HepG2 (cell line): ENCODE data around the gene TMEM143. TPM values are rescaled to one million over a fixed set of nuclear protein-coding genes. Genes with fewer than 3 reads are reported as not detected.

Experiments used
- ARID3A ChIP-seq: IDR thresholded peaks from 2 replicates; pipeline ENCODE4 v1.6.1; 2012; ENCODE audit warnings: low read depth, low read length, improper control_type of control experiment
- CREB1 ChIP-seq, 2 experiments: fragments of 450-650 bp in 1 of 2; IDR thresholded peaks; 2 replicates each; pipeline ENCODE4 v1.6.1; 2016 to 2017; ENCODE audit warnings: control low read depth in 1 of 2, mild to moderate bottlenecking in 1 of 2, missing compliant biosample characterization in 1 of 2, missing genetic modification characterization in 1 of 2
- CTCF ChIP-seq: sonication (generic); formaldehyde crosslinking; IDR thresholded peaks from 2 replicates; pipeline ENCODE4 v1.5.0; 2020; ENCODE audit warnings: mild to moderate bottlenecking, missing genetic modification reagents, moderate library complexity
- HDAC1 ChIP-seq: sonication (generic); formaldehyde crosslinking; IDR thresholded peaks from 2 replicates; pipeline ENCODE4 v1.5.1; 2020; ENCODE audit warnings: mild to moderate bottlenecking, missing genetic modification reagents
- KLF16 ChIP-seq, 2 experiments: sonication (generic) in 1 of 2; formaldehyde crosslinking in 1 of 2; IDR thresholded peaks; 2 replicates each; pipeline versions ENCODE4 v1.6.1 to v1.8.0; 2016 to 2023; ENCODE audit warnings: missing genetic modification reagents in 2 of 2, missing compliant biosample characterization in 1 of 2
- MXI1 ChIP-seq: IDR thresholded peaks from 3 replicates; pipeline ENCODE4 v1.6.1; 2012; ENCODE audit warnings: low read depth, low read length, inconsistent platforms, borderline replicate concordance
- PHF21A ChIP-seq: sonication (generic); formaldehyde crosslinking; IDR thresholded peaks from 2 replicates; pipeline ENCODE4 v1.5.0; 2020; ENCODE audit warnings: mild to moderate bottlenecking, missing genetic modification reagents
- SOX6 ChIP-seq, 2 experiments: fragments of 450-650 bp in 1 of 2; sonication (generic) in 1 of 2; formaldehyde crosslinking in 1 of 2; IDR thresholded peaks; 2 replicates each; pipeline versions ENCODE4 v1.4.0 to v1.6.1; 2017 to 2020; ENCODE audit warnings: antibody characterized with exemption in 1 of 2, mild to moderate bottlenecking in 1 of 2, missing genetic modification reagents in 1 of 2
- ZFP91 ChIP-seq: sonication (generic); formaldehyde crosslinking; IDR thresholded peaks from 2 replicates; pipeline ENCODE4 v1.9.0; 2022; ENCODE audit warnings: missing genetic modification reagents, mild to moderate bottlenecking, borderline replicate concordance
- ZHX1 ChIP-seq: sonication (generic); formaldehyde crosslinking; IDR thresholded peaks from 2 replicates; pipeline ENCODE4 v1.8.1; 2022; ENCODE audit warnings: low read depth, mild to moderate bottlenecking, missing genetic modification reagents
- ZNF484 ChIP-seq: sonication (generic); formaldehyde crosslinking; IDR thresholded peaks from 2 replicates; pipeline ENCODE4 v1.5.1; 2020; ENCODE audit warnings: mild to moderate bottlenecking, low read depth, missing genetic modification reagents, borderline replicate concordance
- ZNF609 ChIP-seq: sonication (generic); formaldehyde crosslinking; IDR thresholded peaks from 2 replicates; pipeline ENCODE4 v1.4.0; 2020; ENCODE audit warnings: mild to moderate bottlenecking, missing genetic modification reagents, borderline replicate concordance
- polyA plus RNA-seq, 8 experiments: library from polyadenylated mRNA; depleted of rRNA in 3 of 8; stranded (reverse) in 7 of 8; unstranded in 1 of 8; fragments of >200 nt; fragmentation: Illumina TruSeq in 4 of 8; extraction: Trizol in 4 of 8; gene quantifications; 2 replicates each; pipeline versions ENCODE4 v1.2.1 to v1.2.3, GENCODE V29; 2011 to 2016; ENCODE audit warnings: low read depth in 4 of 8, missing spikeins in 1 of 8, mixed read lengths in 1 of 8; ENCODE audit not compliant: insufficient read depth in 1 of 8
- total RNA-seq, 5 experiments: library from RNA; depleted of rRNA; stranded (reverse); fragments of >200 nt; fragmentation: Illumina TruSeq; extraction: Trizol; gene quantifications; 2 replicates each; pipeline ENCODE4 v1.2.3, GENCODE V29; 2016; ENCODE audit warnings: low read depth in 1 of 5

TMEM143 gene
- total and polyA plus RNA-seq, 2 of the 13 experiments (the other 11 are each of a cell fraction or from before 2014, with no cell fraction given), result 7.7 to 11.3 TPM

DNA sequence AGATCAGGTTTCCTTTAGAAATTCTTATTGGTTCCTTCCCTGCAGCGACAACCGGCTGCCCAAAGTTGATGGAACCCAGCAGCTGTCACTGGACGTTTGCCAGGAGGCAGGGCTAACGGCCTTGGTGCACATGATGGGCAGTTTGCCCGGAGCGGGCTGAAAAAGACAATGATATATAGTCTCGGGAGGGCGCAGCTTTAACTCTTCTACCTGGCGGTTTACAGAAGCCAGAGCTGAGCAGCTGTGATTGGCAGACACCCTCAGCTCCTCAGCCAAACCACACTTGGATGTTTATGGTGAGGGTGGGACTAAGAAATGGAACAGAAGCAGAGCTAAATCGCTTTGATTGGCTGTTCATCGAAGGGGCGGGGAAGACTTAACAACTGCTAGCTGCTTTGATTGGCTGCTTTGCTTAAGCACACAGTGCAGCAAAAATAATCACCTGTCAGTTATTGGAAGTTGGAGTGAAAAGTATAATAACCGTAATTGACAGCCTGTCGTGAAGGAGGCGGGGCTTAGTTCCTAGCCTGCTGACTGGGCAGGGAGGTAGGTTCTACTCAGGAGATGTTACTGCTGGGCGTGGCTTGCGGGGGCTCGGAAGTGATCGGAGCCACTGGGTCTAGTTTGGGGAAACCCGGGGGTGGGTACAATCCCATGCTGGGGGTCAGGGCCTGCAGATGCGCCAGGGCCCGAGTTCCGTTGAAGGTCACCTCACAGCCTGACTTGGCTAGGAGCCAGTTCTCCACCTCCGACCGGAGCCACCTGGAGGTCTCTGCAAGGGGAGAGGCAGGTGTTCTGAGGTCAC is 30.9 kb downstream of the TMEM143 start (continued):
- no peak for TF ChIP-seq ZNF609
- TF ChIP-seq SOX6 (IDR thresholded peaks at IDR 0.05), result no peak
- peak; percentile 10; the same call in 1 of the 2 replicates for TF ChIP-seq SOX6 (CRISPR knock-in tag; IDR thresholded peaks at IDR 0.05)
- peak; percentile 55; the same call in 1 of the 2 replicates for TF ChIP-seq PHF21A (CRISPR knock-in tag)
- 0 out of 2 replicates have a peak, but pooled peaks have one; percentile 33 for TF ChIP-seq HDAC1 (CRISPR knock-in tag)
- 0 out of 2 replicates have a peak, but pooled peaks have one; percentile 34 for TF ChIP-seq ARID3A
- no peak for TF ChIP-seq ZNF484 (CRISPR knock-in tag)
- TF ChIP-seq ZHX1 (CRISPR knock-in tag), result no peak
- TF ChIP-seq MXI1, result peak; percentile 23; the same call in 1 of the 3 replicates
- peak; percentile 7; the same call in 1 of the 2 replicates for TF ChIP-seq CTCF (CRISPR knock-in tag)
- no peak for TF ChIP-seq CREB1 (IDR thresholded peaks at IDR 0.05)
- TF ChIP-seq CREB1 (CRISPR knock-in tag; IDR thresholded peaks at IDR 0.05), result peak; percentile 51; the same call in 1 of the 2 replicates
- TF ChIP-seq ZFP91 (CRISPR knock-in tag), result peak; percentile 32; the same call in 1 of the 2 replicates
- peak in 1 of 2 experiments; percentile 27; a peak in 1 of 4 replicates for TF ChIP-seq KLF16 (CRISPR knock-in tag; IDR thresholded peaks at IDR 0.05)
